Stimulated activated CD8-positive, alpha-beta memory T cell treated with anti-CD3 and anti-CD28 coated beads, Interleukin-12 subunit alpha, Interleukin-12 subunit beta, amount 100 ng/mL, for 1 hour (primary cell): ENCODE data around the gene ARIH2.

Experiments used
- DNase-seq: peaks from one replicate; pipeline ENCODE4 v3.0.0-alpha.2; 2020; ENCODE audit warnings: low read depth

Gene ARIH2

GRCh38 chr3:48974076-48974864, 55.6 kb downstream of the ARIH2 start:
- DNase-seq: no peak

GRCh38 chr3:48979451-48979850, 60.8 kb downstream of the ARIH2 start:
- DNase-seq: no peak

- no peak for DNase-seq
These were observed 61.7 kb downstream of the ARIH2 start for GRCh38 chr3:48980295-48980694.

- DNase-seq: no peak
These were observed 63.4 kb downstream of the ARIH2 start for GRCh38 chr3:48982016-48982415.

GRCh38 chr3:48982686-48983085, 64.0 kb downstream of the ARIH2 start:
- no peak for DNase-seq

GRCh38 chr3:48983096-48983495, 64.5 kb downstream of the ARIH2 start:
- no peak for DNase-seq

GRCh38 chr3:48984663-48985062, 66.0 kb downstream of the ARIH2 start:
- no peak for DNase-seq

- no peak for DNase-seq
These were observed 67.3 kb downstream of the ARIH2 start for GRCh38 chr3:48985831-48986376.

GRCh38 chr3:48989126-48989795, 70.6 kb downstream of the ARIH2 start:
- no peak for DNase-seq

GRCh38 chr3:48989796-48990635, 71.4 kb downstream of the ARIH2 start, which contains the start of gene P4HTM:
TSS of gene P4HTM (plus strand) at chr3:48990241. CDS start at chr3:48990257, 16 bp downstream.
- peak; percentile 73 for DNase-seq

GRCh38 chr3:48990636-48991469, 72.2 kb downstream of the ARIH2 start:
- DNase-seq: no peak

- DNase-seq: no peak
These were observed 73.4 kb downstream of the ARIH2 start for GRCh38 chr3:48991851-48992545.

- DNase-seq: no peak
These were observed 75.2 kb downstream of the ARIH2 start for GRCh38 chr3:48993834-48994233.

- DNase-seq: no peak
These were observed 78.0 kb downstream of the ARIH2 start for GRCh38 chr3:48996640-48997039.

- no peak for DNase-seq
These were observed 78.5 kb downstream of the ARIH2 start for GRCh38 chr3:48997102-48997635.

GRCh38 chr3:48997714-48998637, 79.3 kb downstream of the ARIH2 start:
- no peak for DNase-seq

GRCh38 chr3:48999085-48999858, 80.6 kb downstream of the ARIH2 start:
- no peak for DNase-seq

GRCh38 chr3:49001155-49001554, 82.5 kb downstream of the ARIH2 start:
- no peak for DNase-seq
